HUDEP-2 (cell line): Measurements from ENCODE around the gene TMPO.
A peak's percentile ranks its signal among the peaks of the same experiment; 100 is the strongest.
"Not testable (repeated sequence)": the region's sequence is repeated elsewhere in the genome, so short reads cannot be mapped to it uniquely, and the experiment has no call there.

Experiments
- DNase-seq, 76 experiments: peaks; one replicate each; lab custom pipeline; 2025; ENCODE audit not compliant: unreplicated experiment in 76 of 76; lab: John Stamatoyannopoulos, UW

Gene TMPO

DNA sequence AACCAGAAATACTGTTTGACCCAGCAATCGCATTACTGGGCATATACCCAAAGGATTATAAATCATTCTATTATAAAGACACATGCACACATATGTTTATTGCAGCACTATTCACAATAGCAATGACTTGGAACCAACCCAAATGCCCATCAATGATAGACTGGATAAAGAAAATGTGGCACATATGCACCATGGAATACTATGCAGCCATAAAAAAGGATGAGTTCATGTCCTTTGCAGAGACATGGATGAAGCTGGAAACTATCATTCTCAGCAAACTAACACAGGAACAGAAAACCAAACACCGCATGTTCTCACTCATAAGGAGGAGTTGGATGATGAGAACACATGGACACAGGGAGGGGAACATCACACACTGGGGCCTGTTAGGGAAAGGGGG lies 61.4 kb downstream of the TMPO start:
- DNase-seq: not testable (repeated sequence)

DNA sequence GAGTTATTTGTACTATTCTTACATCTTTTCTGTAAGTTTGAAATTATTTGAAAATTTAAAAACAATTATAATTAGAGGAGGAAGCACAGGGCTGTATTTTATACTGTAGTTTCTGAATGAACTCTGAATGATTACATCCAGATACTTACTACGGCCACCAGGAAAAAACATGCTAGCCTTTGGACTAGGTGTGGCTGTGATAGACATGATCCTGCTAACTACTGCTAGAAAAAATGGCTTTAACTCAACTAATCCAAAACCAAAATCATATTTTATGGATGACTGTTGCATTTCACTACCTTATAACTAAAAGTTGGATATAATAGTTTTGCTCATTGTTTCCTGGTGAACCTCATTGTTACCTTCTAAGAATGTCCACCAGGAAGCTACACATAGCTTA lies 63.0 kb downstream of the TMPO start:
- no peak for DNase-seq

DNA sequence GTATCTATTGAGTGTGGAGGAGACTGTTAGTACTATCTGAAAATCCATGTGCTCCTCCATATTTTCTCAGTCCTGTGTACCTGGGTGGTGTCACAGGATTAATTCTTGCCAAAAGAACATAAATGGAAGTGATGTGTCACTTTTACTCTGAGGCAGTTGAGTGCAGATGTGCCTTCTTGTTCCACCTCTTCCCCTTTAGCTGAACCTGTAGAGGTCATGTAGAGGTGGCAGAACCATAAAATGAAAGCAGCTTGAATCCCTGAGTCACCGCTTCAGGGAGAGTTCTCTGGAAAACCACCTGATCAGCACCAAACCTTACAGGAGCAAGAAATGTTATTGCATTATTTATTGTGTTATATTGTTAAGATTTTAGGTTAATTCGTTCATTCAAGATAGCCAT lies 63.4 kb downstream of the TMPO start:
- no peak for DNase-seq

DNA sequence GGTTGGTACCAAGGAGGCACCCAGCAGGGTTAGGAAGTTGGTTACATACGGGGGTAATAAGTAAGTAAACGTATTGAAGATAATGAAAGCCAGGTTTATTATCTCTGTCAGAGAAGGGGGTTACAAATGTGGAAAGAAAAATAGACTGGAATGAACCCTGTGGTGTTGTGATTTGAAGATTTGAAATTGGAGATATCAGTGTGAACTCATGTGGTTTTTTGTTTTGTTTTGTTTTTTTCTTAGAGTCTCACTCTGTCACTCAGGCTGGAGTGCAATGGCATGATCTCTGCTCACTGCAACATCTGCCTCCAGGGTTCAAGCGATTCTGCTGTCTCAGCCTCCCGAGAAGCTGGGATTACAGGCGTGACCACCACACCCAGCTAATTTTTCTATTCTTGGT lies 64.0 kb downstream of the TMPO start:
- DNase-seq: no peak

DNA sequence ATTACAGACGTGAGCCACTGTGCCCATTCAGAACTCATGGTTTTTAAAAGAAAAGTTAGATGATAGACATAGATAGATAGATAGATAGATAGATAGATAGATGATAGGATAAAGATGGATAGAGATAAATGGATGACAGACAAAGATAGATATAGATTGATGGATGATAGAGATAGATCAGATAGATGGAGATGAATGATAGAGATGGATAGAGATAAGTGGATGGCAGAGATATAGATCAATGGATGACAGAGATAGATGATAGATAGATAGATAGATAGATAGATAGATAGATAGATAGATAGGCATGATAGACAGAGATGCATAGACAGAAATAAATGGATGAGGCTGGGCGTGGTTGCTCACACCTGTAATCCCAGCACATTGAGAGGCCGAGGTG lies 64.4 kb downstream of the TMPO start:
- DNase-seq: no peak

DNA sequence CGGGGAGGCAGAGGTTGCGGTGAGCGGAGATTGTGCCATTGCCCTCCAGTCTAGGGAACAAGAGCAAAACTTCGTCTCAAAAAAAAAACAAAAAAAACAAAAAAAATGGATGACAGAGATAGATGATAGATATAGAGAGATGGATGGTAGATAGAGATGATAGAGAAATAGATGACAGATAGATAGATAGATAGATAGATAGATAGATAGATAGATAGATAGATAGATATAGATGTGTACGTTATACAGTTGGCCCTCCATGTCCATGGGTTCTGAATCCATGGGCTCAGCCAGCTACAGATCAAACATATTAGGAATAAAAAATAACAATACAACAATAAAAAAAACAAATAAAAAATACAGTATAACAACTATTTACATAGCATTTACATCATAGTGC lies 65.3 kb downstream of the TMPO start:
- no peak for DNase-seq

DNA sequence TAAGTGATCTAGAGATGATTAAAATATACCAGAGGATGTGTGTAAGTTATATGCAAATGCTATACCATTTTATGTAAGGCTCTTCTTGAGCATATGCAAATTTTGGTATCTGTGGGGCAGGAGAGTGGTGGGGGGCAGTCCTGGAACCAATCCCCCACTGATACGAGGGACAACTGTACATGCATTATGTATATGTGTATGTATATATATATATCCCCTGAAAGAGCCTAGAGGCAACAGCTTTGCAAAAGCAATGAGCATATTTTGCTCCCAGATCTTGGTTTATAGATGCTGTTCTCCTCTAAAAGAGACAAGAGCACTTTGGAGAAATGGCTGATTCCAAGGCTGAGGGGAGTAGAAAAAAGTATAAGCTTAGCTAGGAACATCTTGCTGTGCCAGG lies 65.7 kb downstream of the TMPO start:
- DNase-seq: no peak

DNA sequence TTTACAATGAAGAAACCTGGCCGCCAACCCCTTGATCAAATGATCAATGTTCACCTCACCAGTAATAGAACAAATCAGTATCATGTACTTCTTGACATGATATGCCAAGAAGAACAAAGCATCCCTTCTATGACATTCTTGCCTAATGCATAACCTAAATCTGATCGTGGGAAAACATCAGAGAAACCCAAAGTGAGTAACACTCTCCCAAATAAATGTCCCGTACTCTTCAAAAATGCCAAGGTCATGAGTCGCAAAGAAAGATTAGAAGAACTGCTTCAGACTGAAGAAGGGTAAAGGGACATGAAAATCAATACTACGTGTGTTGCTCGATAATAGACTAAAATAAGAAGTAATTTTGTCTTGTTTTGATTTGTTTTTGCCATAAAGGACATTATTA lies 66.7 kb downstream of the TMPO start:
- no peak for DNase-seq

DNA sequence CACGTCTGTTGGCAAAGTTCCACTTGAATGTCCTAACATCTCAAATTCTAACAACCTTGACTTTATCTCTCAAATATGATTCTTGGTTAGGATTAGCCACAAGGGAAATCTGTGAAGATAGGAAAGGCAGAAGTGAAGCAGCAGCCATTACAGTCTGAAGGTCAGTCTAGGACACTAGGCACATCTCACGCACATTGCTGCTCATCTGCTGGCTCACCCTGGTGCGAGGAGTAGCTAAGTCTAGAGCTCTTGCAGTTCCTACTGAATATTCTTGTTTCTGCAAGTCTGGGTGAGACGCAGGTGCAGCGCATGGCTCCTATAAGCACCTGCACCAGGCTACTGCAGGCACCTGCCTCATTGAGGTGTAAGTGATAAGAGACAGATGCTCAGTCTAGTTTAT lies 71.7 kb downstream of the TMPO start:
- DNase-seq: no peak

DNA sequence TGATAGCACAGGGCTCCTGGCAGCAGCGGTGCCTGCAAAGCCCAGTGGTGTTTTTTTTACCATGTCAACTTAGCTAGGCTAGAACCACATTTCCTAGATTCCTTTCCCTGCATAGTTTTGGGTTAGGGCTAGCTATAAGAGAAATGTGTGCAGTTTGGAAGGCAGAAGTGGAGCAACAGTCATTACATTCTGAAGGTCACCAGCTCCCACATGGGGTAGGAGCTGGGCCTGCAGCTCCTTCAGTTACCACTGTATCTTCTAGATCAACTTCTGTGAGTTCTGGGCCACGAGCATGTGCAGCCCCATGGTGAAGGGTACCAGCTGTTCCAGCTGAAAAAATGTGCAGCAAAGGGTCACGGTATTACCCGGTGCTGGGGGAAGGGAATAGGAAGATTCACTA lies 75.8 kb downstream of the TMPO start:
- peak in 9 of 76 experiments; percentile 3 to 23 (median 16) for DNase-seq

DNA sequence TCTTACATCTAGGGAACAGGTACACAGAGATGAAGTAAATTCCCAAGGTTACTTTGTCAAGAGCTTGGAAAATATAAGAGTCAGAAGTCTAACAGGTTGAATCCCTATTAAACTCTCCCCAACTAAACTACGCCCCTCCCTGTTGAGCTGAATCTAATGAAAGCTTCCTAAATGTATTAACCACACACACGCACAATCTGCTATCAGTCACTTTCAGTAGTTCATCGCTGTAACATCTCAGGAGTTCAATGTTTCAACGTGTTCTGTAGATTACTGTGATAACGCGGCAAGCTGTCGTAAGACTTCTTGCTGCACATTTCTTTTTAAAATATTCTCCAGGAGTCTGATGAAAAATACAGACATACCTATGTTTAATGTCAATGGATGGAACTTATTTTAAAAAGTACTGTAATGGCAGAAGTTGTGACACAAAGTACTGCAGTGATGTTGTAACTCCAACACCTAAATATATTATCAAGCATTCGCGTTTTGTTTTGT lies 77.5 kb downstream of the TMPO start:
- peak in 11 of 76 experiments; percentile 11 to 59 (median 44) for DNase-seq

DNA sequence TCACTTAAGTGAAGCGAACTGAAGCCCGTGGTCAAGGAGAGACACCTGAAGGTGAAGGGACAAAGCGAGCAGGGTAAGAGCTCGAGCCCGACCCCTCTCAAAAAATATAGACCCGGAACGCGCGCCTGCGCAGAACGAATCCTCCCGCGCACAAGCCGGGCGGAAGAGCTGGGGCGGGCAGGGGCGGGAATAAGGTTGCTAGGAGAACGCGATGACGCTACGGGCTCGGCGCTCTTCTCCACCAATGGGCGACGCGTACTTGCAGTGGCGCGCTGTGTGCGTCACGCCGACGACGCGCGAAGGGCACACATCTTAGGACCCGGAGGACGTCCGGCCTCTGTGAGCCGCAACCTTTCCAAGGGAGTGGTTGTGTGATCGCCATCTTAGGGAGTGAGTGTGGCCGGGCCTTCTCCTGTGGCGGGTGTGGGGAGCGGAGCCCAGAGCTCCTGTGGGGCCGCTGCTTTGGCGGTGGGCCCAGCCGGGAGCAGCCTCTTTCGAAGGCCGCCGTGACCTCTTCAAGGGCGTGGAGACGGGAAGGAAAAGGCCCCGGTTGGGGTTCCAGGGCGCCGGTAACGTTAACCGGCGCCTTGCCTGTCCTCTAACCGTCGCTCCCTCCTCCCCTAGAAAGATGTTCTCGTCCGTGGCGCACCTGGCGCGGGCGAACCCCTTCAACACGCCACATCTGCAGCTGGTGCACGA lies 78.1 kb downstream of the TMPO start, which contains the start of gene SLC25A3:
Gene SLC25A3 (plus strand): TSS at position 336 of the 699 bp plus-strand sequence. CDS start 293 bp downstream, at position 629.
- DNase-seq: peak; percentile 39 to 96 (median 91)

DNA sequence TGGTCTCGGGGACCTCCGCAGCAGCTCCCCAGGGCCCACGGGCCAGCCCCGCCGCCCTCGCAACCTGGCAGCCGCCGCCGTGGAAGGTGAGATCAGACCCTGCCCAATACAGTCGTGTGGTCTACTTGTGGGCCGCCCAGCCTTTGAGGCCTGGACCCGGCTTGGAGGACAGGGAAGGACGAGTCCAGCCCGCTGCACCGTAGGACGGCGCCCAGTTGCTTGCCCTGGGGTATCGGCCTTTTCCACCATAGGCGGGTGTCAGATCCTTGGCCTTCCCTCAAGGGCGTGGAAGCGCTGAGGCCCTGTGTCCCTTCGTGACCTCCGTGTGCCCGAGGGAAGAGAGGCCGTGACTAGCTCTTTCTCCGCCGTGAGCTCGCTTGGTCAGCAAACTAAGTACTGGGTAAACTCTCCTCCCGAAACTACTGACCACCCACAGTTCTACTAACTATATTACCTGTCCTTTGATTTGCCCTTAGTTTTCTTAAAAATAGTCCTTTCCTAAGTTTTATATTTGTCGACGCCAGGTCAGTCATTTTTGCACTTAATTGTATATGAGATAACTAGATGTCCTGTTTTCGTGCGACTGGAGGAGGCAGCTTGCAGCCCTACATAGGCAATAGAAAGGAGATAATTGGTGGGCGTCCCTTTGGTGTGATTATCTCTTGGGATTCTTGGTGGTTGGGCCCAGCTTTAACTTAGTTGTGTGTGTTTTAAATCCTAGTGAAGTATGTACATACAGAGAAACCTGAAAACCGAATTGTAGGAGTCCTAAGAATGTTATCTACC lies 78.9 kb downstream of the TMPO start:
- DNase-seq: peak in 18 of 76 experiments; percentile 5 to 36 (median 21)

DNA sequence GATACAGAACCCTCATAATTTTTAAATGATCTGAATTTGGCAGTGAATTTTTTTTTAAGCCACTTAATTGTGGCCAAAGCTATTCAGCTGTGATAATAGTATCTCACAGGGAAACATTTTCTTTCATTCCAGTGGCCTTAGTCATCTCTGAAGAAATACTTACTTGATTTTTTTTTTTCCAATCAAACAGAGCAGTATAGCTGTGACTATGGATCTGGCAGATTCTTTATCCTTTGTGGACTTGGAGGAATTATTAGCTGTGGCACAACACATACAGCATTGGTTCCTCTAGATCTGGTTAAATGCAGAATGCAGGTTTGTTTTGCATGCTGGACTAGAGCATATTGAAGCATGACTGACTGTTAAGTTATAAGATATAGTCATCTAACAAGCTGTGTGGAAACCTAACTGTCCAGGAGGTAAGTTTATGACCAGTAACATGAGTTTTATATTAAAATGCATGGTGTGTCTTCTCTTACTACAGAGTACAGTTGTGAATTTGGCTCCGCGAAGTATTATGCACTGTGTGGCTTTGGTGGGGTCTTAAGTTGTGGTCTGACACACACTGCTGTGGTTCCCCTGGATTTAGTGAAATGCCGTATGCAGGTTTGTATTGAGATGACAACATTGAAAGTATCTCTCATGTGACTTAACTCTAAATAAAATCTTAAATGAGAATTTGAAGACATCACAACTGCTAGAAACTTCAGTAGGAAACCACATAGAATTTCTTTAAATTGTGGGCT lies 80.0 kb downstream of the TMPO start:
- no peak for DNase-seq

DNA sequence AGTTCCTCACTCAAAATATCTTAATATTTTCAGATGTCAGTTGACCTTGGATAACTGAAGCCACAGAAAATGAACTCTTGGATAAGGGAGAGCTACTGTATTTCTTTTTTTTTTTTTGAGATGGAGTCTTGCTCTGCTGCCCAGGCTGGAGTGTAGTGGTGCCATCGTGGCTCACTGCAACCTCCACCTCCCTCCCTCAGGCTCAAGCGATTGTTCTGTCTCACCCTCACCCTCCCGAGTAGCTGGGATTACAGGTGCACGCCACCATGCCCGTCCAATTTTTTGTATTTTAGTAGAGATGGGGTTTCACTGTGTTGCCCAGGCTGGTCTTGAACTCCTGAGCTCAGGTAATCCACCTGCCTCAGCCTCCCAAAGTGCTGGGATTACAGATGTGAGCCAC lies 81.9 kb downstream of the TMPO start:
- not testable (repeated sequence) for DNase-seq
